ENCODE measurements around the gene MBLAC1.

DNA sequence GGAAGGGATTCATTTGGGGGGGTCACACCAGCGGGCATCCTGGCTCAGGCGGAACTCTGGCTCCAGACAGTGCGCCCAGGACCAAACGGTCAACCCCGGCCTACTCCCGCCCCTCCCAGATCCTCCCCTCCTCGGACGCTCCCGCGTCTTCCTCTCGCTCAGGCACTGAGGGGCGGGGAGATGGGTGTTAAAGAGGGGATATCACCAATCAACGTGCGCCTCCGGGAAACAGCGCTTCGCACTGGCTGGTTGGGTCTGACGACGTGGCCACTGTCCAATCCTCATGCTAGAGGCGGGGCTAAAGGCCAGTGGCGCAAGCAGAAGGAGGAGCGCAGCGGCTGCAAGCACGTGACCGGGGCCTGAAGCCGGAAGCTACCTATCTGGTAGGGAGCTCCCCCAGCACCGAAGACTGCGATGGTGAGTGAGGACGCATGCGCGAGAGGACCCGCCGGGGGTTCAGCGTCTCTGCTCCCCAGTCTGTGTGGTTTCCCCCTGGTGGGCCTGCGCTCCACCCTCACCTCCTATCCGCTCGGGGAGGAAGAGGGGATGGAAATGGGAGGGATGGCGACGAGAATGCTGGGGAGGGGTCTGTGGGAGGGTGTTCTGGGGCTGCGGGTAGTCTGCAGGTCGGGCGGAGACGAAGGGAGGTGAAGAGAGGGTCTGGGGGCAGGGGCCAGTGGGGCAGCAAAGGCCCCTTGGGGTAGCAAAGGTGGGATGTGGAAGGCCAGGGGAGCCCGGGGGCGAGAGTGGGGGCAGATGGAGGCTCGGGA, 22.0 kb downstream of the MBLAC1 start, which contains the start of gene LAMTOR4:
- TF ChIP-seq, protein P1, sequence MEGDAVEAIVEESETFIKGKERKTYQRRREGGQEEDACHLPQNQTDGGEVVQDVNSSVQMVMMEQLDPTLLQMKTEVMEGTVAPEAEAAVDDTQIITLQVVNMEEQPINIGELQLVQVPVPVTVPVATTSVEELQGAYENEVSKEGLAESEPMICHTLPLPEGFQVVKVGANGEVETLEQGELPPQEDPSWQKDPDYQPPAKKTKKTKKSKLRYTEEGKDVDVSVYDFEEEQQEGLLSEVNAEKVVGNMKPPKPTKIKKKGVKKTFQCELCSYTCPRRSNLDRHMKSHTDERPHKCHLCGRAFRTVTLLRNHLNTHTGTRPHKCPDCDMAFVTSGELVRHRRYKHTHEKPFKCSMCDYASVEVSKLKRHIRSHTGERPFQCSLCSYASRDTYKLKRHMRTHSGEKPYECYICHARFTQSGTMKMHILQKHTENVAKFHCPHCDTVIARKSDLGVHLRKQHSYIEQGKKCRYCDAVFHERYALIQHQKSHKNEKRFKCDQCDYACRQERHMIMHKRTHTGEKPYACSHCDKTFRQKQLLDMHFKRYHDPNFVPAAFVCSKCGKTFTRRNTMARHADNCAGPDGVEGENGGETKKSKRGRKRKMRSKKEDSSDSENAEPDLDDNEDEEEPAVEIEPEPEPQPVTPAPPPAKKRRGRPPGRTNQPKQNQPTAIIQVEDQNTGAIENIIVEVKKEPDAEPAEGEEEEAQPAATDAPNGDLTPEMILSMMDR (IDR thresholded peaks at IDR 0.05; ENCODE audit: low read depth, low read length): no peak
- no peak for TF ChIP-seq EZH2phosphoT487 (IDR thresholded peaks at IDR 0.05; ENCODE audit: low read depth)
